AG09309 (cell line): ENCODE measurements around the gene MEN1.

Experiments used
- DNase-seq: peaks from one replicate; pipeline ENCODE4 v3.0.0-alpha.2; 2010; ENCODE audit warnings: low read depth
- H3K4me3 ChIP-seq: 2 replicates; pipeline ENCODE4 v1.5.1; 2011; ENCODE audit warnings: mild to moderate bottlenecking, low read depth, low read length, moderate library complexity; ENCODE audit not compliant: control insufficient read depth
- TF ChIP-seq, protein P1 (sequence below): IDR thresholded peaks from 2 replicates; pipeline ENCODE4 v1.5.1; 2011; ENCODE audit warnings: mild to moderate bottlenecking, low read depth, low read length, inconsistent platforms; ENCODE audit not compliant: insufficient read depth, control insufficient read depth; ENCODE audit errors: missing control alignments

The MEN1 gene

DNA sequence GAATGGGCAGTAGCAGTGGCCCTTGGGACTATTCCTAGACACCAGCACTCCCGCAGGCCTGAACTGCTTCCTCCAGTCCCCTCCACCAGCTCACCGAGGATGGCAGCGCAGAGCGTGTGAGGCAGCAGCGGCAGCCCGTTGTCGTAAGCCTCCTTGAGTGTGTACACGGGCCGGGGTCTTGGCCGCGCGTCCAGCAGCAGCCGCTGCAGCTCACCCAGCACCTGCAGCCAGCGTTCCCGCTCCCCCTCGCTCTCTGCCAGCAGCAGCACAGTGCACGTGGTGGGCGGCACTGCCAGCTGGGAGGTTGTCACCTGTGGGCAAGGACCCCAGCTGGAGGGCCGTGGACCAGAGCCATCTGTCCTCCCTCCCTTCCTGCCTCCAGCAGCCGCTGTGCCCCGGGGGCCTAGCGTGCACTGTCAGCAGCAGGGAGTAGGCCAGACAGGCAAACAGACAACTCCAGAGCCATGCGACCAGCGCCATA is 21.1 kb upstream of the MEN1 start:
- H3K4me3 ChIP-seq = no peak overlapping the region
- TF ChIP-seq, protein P1, sequence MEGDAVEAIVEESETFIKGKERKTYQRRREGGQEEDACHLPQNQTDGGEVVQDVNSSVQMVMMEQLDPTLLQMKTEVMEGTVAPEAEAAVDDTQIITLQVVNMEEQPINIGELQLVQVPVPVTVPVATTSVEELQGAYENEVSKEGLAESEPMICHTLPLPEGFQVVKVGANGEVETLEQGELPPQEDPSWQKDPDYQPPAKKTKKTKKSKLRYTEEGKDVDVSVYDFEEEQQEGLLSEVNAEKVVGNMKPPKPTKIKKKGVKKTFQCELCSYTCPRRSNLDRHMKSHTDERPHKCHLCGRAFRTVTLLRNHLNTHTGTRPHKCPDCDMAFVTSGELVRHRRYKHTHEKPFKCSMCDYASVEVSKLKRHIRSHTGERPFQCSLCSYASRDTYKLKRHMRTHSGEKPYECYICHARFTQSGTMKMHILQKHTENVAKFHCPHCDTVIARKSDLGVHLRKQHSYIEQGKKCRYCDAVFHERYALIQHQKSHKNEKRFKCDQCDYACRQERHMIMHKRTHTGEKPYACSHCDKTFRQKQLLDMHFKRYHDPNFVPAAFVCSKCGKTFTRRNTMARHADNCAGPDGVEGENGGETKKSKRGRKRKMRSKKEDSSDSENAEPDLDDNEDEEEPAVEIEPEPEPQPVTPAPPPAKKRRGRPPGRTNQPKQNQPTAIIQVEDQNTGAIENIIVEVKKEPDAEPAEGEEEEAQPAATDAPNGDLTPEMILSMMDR = no peak
- no peak for DNase-seq

DNA sequence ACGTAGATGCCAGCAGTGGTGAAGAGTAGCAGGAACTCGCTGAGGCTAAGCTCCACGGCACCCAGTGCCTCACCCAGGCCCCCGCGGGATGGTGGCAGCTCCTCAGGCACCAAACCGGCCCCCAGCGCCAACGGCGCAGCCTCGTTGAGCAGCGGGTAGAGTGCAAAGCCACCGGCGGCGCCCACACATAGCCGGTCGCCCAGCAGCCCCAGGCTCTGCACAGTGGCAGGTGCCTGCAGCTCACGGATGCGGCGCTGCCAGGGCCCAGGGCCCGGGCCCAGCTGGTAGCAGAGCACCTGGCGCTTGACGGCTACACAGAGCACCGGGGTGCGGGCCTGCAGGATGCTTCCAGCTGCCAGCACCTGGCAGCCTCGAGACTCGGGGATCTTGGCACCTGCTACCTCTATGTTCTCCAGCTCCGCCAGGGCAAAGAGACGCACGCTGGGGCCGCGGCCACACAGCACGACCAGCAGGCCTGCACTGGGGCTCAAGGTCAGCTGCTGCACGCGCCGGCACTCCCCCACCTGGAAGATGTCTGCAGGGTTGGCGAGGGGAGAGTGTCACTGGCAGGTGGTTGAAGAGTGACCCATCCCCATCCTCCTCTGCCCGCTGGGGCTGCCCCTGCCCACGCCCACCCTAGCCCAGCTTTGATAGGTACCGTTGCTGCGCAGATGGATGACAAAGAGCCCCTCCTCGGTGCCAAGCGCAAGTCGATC is 19.3 kb upstream of the MEN1 start:
- TF ChIP-seq, protein P1 = no peak
- DNase-seq = no peak
- no peak overlapping the region for H3K4me3 ChIP-seq

DNA sequence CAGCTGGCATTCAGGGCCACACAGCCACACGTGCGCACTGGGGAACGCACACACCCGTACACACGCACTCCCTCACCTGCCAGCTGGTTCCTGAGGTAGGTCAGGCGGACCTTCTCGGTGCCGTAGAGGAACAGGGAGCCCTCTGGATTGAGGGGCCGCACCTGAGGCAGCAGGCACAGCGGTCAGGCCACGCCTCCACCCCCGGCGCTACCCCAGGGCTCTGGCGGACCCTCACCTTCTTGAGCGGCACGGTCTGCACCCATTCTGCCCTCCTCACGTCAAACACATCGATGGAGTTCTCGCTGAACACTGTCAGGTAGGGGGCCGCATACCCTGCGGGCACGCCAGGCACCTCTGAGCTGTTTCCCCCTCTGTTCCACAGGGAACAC is 17.1 kb upstream of the MEN1 start:
- H3K4me3 ChIP-seq = no peak overlapping the region
- DNase-seq = no peak
- TF ChIP-seq, protein P1 = no peak

DNA sequence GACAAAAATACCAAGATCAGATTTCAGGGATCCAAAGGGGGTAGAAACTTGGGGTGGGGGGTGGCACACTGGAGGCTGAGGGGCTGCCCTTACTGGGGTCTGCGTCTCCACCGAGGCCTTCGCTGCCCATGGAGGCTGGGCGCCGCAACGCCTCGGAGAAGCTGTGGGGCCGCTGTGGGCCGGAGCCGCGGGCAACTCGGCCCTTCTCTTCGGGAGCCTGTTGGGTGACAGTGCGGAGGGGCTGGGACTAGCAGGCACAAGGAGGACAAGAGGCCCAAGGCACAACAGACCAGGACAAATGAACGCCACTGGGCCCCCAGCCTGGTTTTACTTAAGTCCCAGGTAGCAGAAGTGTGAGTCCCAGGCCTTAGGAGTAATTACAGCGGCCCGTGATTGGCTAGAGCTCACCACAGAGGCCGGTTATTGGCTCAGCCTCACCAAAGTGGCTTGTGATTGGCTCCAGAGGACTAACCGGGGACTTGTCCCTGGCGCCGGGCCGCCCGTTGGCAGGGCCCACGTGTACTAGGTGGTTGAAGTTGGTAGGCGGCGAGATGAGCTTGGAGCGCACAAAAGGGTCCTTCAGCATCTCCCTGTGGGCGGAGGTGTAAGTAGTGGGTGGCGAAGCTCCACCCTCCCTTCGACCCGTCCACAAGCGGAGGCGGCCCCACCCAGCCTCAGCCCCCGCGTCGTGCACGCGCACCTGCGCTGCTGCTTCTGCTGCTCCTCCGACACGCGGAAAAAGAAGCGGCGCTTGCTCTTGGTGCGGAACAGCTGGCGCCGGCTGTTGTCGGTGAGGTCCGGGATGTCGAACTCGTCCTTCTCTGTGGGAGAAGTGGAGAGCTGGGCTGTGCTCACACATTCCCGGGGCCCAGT is 16.5 kb upstream of the MEN1 start:
- DNase-seq = no peak
- TF ChIP-seq, protein P1 = no peak
- H3K4me3 ChIP-seq = no peak overlapping the region

DNA sequence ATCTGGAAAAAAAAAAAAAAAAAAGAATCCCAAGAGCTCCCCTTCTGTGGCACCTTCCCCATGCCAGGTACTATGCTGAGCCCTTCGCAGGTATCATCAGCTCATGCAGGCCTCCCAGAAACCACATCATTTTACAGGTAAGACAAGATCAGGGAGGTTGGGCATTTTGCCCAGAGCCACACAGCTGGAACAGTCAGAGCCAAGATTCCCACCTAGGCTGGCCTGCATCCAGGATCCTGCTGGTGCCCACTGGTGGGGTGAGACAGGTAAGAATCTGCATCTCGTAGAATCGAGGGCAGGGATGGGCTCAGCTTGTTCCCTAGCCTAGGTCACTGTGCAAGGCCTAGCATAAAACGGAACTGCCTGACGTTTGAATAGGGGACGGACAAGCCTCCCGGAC is 15.7 kb upstream of the MEN1 start:
- TF ChIP-seq, protein P1 = no peak
- H3K4me3 ChIP-seq = no peak overlapping the region
- DNase-seq = no peak

DNA sequence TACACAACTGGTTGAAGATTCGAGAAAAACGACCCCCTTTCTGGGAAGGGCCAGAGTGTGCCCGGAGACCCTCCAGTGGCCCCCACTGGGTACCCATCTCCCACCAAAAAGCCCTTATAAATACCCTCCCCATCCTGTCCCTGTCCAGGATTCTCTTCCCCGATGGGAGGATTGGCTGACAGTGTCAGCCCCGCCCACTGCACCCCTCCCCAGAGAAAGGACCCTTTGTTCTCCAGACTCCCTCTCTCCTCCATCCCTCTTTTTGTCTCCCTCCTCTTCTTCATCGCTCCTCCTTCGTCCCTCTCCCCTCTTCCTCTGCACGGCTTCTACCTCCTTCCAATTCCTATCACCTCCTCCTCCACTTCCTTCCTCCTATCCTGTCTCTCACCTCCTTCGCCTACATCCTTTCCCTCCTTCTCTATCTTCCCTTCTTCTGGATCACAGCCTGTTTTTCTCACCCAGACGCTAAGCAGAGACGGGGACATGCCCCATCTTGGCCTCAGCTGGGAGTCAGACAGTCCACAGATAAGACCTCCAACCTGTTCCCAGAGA is 13.3 kb upstream of the MEN1 start:
- H3K4me3 ChIP-seq = no peak overlapping the region
- DNase-seq = no peak
- TF ChIP-seq, protein P1 = no peak
